Measurements from ENCODE around the gene KDM2A. TPM values are rescaled to one million over a fixed set of nuclear protein-coding genes. Genes with fewer than 3 reads are reported as not detected.
"Not testable (repeated sequence)": the region's sequence is repeated elsewhere in the genome, so short reads cannot be mapped to it uniquely, and the experiment has no call there.

Gene KDM2A
- total and polyA plus RNA-seq, 2 experiments from 2014 or later: 25.0 to 54.1 TPM

DNA sequence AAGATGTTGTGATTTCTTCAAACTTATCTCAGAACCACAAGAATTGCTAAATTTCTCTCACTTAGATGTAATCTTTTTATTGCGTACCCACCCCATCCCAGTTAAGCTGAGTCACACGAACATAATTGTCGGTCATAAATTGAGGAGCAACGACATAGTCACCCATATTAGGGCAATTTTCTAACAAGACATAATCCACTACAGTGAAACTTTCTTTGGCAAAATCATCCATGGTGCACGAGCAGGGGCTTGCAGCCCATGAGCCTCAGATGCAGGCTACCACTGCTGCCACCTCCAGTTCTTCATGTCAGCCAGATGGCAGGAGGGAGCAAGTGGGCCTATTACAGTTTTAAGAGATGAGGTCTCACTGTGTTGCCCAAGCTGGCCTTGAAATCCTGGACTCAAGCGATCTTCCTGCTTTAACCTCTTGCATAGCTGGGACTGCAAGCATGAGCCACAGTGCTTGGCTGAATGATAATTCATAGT lies 77.0 kb downstream of the KDM2A start:
- Histone ChIP-seq H2AFZ (no peak overlapping the region), H3K4me1 (ENCODE audit: insufficient read depth) (peaks cover 20% of the 10 kb centered on the region; the same call in 1 of the 2 replicates), H3K36me3 (ENCODE audit: insufficient read depth) (no peaks in the 10 kb centered on the region), H3K27me3 (ENCODE audit: insufficient read depth) (no peaks in the 10 kb centered on the region), H3K9me2 (ENCODE audit: insufficient read depth) (no peaks in the 10 kb centered on the region), H3K4me3 (no peak overlapping the region), H3K4me2 (no peak overlapping the region), H3F3A (replicated peaks; ENCODE audit: low read depth) (no peaks in the 10 kb centered on the region), H3K79me2 (replicated peaks; ENCODE audit: insufficient read depth) (no peaks in the 10 kb centered on the region), H3K27ac (ENCODE audit: low read depth) (0 out of 2 replicates have a peak overlapping the region, but pooled peaks have one; percentile 16), H4K20me1 (replicated peaks; ENCODE audit: insufficient read depth) (peaks cover 7% of the 10 kb centered on the region; the same call in 1 of the 2 replicates)
- DNase-seq (ENCODE audit: low spot score): peak; percentile 28
- Mint-ChIP-seq H3K36me3 (ENCODE audit: low read depth) (peaks cover 21% of the 10 kb centered on the region), H3K4me3 (no peak overlapping the region), H3K4me1 (peaks cover 24% of the 10 kb centered on the region), H3K27ac (peak overlapping the region; percentile 10), H3K27me3 (ENCODE audit: insufficient read depth, low read depth, poor library complexity) (no peaks in the 10 kb centered on the region), H3K9me3 (no peaks in the 10 kb centered on the region)
- peak; percentile 74 for ATAC-seq
- no peak for TF ChIP-seq JUNB (IDR thresholded peaks at IDR 0.05; ENCODE audit: unreplicated experiment)
- TF ChIP-seq, protein P1, sequence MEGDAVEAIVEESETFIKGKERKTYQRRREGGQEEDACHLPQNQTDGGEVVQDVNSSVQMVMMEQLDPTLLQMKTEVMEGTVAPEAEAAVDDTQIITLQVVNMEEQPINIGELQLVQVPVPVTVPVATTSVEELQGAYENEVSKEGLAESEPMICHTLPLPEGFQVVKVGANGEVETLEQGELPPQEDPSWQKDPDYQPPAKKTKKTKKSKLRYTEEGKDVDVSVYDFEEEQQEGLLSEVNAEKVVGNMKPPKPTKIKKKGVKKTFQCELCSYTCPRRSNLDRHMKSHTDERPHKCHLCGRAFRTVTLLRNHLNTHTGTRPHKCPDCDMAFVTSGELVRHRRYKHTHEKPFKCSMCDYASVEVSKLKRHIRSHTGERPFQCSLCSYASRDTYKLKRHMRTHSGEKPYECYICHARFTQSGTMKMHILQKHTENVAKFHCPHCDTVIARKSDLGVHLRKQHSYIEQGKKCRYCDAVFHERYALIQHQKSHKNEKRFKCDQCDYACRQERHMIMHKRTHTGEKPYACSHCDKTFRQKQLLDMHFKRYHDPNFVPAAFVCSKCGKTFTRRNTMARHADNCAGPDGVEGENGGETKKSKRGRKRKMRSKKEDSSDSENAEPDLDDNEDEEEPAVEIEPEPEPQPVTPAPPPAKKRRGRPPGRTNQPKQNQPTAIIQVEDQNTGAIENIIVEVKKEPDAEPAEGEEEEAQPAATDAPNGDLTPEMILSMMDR (conservative IDR thresholded peaks at IDR 0.05; ENCODE audit: low read depth in 2 of 2): peak in 1 of 2 experiments; percentile 38; a peak in 2 of 4 replicates

DNA sequence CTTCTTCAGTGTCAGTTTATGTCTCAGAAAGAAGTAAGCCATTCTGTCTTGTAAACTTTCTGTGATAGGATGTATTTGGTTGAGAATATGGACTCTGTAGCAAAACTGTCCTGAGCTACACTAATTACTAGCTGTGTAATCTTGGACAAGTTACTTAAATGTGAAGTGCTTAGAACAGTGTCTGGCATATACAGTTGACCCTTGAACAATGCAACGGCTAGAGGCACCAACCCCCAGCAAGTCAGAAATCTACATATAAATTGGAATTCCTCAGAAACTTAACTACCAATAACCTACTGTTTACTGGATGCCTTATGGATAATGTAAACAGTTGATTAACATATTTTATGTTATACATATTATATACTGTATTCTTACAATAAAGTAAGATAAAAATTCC lies 78.5 kb downstream of the KDM2A start:
- peak; percentile 5 for DNase-seq (ENCODE audit: low spot score)
- Histone ChIP-seq H3F3A (replicated peaks; ENCODE audit: low read depth) (no peaks in the 10 kb centered on the region), H3K27me3 (ENCODE audit: insufficient read depth) (no peaks in the 10 kb centered on the region), H3K4me1 (ENCODE audit: insufficient read depth) (peaks cover 20% of the 10 kb centered on the region; the same call in 1 of the 2 replicates), H2AFZ (no peak overlapping the region), H4K20me1 (replicated peaks; ENCODE audit: insufficient read depth) (peaks cover 7% of the 10 kb centered on the region; the same call in 1 of the 2 replicates), H3K4me2 (peak overlapping the region; percentile 65), H3K79me2 (replicated peaks; ENCODE audit: insufficient read depth) (no peaks in the 10 kb centered on the region), H3K36me3 (ENCODE audit: insufficient read depth) (no peaks in the 10 kb centered on the region; the same call in 1 of the 2 replicates), H3K4me3 (peak overlapping the region; percentile 24; the same call in 1 of the 2 replicates), H3K9me2 (ENCODE audit: insufficient read depth) (no peaks in the 10 kb centered on the region), H3K27ac (ENCODE audit: low read depth) (peak overlapping the region; percentile 68; the same call in 1 of the 2 replicates)
- peaks cover 24% of the 10 kb centered on the region for H3K4me1 Mint-ChIP-seq
- peak; percentile 56 for ATAC-seq
- TF ChIP-seq EZH2phosphoT487 (IDR thresholded peaks at IDR 0.05; ENCODE audit: unreplicated experiment) (no peak), JUNB (IDR thresholded peaks at IDR 0.05; ENCODE audit: unreplicated experiment) (no peak), EZH2 (IDR thresholded peaks at IDR 0.05; ENCODE audit: low read depth, unreplicated experiment) (no peak)
- TF ChIP-seq, protein P2, sequence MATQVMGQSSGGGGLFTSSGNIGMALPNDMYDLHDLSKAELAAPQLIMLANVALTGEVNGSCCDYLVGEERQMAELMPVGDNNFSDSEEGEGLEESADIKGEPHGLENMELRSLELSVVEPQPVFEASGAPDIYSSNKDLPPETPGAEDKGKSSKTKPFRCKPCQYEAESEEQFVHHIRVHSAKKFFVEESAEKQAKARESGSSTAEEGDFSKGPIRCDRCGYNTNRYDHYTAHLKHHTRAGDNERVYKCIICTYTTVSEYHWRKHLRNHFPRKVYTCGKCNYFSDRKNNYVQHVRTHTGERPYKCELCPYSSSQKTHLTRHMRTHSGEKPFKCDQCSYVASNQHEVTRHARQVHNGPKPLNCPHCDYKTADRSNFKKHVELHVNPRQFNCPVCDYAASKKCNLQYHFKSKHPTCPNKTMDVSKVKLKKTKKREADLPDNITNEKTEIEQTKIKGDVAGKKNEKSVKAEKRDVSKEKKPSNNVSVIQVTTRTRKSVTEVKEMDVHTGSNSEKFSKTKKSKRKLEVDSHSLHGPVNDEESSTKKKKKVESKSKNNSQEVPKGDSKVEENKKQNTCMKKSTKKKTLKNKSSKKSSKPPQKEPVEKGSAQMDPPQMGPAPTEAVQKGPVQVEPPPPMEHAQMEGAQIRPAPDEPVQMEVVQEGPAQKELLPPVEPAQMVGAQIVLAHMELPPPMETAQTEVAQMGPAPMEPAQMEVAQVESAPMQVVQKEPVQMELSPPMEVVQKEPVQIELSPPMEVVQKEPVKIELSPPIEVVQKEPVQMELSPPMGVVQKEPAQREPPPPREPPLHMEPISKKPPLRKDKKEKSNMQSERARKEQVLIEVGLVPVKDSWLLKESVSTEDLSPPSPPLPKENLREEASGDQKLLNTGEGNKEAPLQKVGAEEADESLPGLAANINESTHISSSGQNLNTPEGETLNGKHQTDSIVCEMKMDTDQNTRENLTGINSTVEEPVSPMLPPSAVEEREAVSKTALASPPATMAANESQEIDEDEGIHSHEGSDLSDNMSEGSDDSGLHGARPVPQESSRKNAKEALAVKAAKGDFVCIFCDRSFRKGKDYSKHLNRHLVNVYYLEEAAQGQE (IDR thresholded peaks at IDR 0.05; ENCODE audit: unreplicated experiment): no peak
- peak overlapping the region; percentile 13; the same call in 1 of the 3 replicates for H3K4me3 Mint-ChIP-seq
- peak overlapping the region; percentile 67 for H3K27ac Mint-ChIP-seq
- no peaks in the 10 kb centered on the region for H3K9me3 Mint-ChIP-seq
- H3K36me3 Mint-ChIP-seq (ENCODE audit: low read depth): peaks cover 20% of the 10 kb centered on the region
- peaks cover 2% of the 10 kb centered on the region for H3K27me3 Mint-ChIP-seq (ENCODE audit: insufficient read depth, low read depth, poor library complexity)

DNA sequence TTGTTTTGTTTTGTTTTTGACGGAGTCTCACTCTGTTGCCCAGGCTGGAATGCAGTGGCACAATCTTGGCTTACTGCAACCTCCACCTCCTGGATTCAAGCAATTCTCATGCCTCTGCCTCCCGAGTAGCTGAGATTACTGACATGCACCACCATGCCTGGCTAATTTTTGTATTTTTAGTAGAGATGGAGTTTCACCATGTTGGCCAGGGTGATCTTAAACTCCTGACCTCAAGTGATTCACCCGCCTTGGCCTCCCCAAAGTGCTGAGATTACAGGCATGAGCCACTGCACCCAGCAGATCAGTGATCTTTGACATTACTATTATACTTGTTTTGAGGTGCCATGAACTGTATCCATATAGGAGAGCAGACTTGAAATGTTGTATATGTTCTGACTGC lies 79.7 kb downstream of the KDM2A start:
- H3K36me3 ChIP-seq (ENCODE audit: insufficient read depth); H3K27me3 ChIP-seq (ENCODE audit: insufficient read depth); H3F3A ChIP-seq (replicated peaks; ENCODE audit: low read depth); H3K79me2 ChIP-seq (replicated peaks; ENCODE audit: insufficient read depth); DNase-seq (ENCODE audit: low spot score); ATAC-seq; H3K9me3 Mint-ChIP-seq; H2AFZ ChIP-seq; H3K27me3 Mint-ChIP-seq (ENCODE audit: insufficient read depth, low read depth, poor library complexity); H3K4me2 ChIP-seq; H3K4me3 ChIP-seq; H4K20me1 ChIP-seq (replicated peaks; ENCODE audit: insufficient read depth); H3K9me2 ChIP-seq (ENCODE audit: insufficient read depth); H3K4me3 Mint-ChIP-seq: not testable (repeated sequence)
- H3K36me3 Mint-ChIP-seq (ENCODE audit: low read depth): peaks cover 20% of the 10 kb centered on the region
- peak overlapping the region; percentile 49; the same call in 1 of the 2 replicates for H3K27ac Mint-ChIP-seq
- peaks cover 24% of the 10 kb centered on the region for H3K4me1 Mint-ChIP-seq
- H3K4me1 ChIP-seq (ENCODE audit: insufficient read depth): peaks cover 20% of the 10 kb centered on the region; the same call in 1 of the 2 replicates
- H3K27ac ChIP-seq (ENCODE audit: low read depth): 0 out of 2 replicates have a peak overlapping the region, but pooled peaks have one; percentile 1

Measured in GM23338 (cell line).